NCI-H1092 (cell line): ENCODE data around the gene CENPN.

Experiments
- DNase-seq: peaks from one replicate; lab custom pipeline; 2025; lab: John Stamatoyannopoulos, UW

The CENPN gene

GRCh38 chr16:80991792-80992430 is 15.1 kb upstream of the CENPN start:
- DNase-seq = no peak

GRCh38 chr16:80992676-80993293 is 14.2 kb upstream of the CENPN start:
- no peak for DNase-seq

DNA sequence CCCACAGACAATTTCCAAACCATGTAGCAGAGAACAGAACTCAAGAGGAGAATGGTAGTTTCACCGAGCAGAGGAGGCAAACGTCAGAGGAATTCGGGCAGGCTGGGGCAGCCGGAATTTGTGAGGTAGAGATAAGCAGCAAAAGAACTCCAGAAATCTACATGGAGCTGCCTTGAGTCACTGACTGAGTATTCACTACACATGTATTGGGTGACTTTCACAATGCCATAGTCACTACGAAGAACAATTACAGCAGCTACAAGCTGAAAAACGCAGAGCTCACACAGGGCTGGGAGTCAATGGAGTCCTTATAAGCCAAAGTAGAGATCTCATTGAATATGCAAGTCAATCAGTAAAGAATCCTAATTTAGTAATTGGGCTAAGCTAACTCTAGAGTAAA is 13.7 kb upstream of the CENPN start:
- no peak for DNase-seq

DNA sequence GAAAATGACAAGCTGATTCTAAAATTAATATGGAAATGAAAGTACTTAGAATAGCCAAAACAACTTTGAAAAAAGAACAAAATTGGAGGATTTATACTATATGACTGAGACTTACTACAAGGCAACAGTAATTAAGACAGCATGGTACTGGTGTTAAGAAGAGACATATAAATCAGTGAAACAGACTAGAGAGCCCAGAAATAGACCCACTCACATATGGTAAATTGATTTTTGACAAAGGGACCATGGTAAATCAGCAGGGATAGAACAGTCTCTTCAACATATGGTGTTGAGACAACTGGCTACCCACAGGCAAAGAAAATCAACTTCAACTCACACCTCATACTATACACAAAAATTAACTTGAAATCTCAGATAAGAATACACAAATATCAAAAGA is 13.2 kb upstream of the CENPN start:
- DNase-seq = no peak

- DNase-seq = no peak
Measured at GRCh38 chr16:80994451-80994850, 12.6 kb upstream of the CENPN start.

DNA sequence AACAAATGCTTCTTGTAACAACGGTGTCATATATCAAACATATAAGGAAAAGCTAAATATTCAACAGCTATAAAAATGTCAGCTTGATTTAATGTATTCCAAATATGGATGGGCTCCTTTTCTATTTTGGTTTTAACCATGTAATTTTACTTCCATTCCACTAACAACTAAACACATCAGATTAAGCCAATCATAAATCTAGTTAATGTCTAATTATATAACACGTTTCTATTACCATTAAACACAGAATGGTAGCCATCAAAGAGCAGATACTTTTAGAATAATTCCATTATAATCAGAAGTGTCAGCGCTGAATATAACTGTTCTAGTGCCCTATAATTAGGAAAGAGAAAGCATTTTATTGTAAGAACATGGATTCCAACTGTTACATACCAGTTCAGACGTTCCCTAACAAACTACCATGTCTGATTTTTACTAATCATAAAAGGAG is 10.3 kb upstream of the CENPN start:
- no peak for DNase-seq

DNA sequence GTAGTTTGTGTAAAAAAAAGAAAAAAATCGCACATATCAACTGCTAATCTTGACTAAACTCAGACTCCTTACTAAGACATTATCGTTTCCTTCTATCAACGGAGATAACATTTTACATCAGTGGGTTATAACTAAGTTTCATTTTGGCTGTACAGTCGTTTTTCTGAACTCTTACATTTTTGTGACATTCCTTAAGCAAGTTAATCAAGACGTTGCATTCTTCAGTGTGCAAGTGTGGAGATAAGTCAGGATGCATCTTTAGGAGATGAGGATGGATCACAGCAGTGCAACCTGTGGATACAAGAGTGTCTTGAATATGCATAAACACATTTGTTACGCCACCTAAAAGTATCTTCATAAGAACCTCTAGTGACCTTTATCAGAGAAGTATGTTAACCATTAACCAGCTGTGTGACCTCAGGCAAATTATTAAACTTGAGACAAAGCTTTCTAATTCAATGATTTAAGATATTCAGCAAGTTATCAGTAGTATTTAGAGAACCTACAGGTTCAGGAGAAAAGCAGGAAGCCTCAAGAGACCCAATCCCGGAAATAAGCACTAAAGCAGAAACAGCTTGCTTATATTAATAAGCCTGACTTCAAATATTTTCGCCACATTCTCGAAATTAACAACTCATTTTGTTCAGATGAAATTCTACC is 9.7 kb upstream of the CENPN start:
- DNase-seq = no peak

GRCh38 chr16:80997964-80998620 is 8.9 kb upstream of the CENPN start:
- no peak for DNase-seq

GRCh38 chr16:81000873-81001272 is 6.1 kb upstream of the CENPN start:
- DNase-seq = no peak

DNA sequence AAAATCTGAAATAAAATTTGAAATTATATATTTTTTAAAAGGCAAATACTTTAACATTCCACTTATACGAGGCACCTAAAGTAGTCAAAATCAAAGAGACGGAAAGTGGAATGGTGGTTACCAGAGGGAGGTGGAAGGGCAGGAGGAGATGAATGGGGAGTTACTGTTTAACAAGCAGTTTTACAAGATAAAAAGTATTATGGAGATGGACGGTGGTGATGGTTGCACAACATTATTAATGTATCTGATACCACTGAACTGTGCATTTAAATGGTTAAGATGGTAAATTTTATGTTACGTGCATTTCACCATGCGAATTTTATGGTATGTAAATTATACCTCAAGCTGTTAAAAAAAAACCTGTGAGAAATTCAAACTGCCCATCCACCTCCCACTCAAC is 5.7 kb upstream of the CENPN start:
- DNase-seq = no peak

DNA sequence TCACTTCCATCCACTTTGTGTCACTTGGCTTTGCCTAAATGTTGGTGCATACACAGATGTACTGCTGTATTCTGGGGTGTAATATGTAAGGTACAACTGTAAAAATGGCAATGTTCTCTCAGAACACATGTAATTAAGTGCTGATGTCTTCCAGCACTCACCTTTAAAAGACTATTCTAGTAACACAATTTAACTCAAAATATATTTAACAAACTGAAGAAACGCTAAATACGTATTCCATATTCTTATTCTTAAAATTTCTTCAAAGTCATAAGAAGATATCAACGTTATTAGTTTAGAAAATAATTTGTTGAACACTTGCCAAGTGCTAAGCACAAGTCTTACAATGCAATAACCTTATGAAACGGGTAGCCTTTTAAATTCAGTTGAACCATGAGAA is 4.0 kb upstream of the CENPN start:
- DNase-seq = no peak

DNA sequence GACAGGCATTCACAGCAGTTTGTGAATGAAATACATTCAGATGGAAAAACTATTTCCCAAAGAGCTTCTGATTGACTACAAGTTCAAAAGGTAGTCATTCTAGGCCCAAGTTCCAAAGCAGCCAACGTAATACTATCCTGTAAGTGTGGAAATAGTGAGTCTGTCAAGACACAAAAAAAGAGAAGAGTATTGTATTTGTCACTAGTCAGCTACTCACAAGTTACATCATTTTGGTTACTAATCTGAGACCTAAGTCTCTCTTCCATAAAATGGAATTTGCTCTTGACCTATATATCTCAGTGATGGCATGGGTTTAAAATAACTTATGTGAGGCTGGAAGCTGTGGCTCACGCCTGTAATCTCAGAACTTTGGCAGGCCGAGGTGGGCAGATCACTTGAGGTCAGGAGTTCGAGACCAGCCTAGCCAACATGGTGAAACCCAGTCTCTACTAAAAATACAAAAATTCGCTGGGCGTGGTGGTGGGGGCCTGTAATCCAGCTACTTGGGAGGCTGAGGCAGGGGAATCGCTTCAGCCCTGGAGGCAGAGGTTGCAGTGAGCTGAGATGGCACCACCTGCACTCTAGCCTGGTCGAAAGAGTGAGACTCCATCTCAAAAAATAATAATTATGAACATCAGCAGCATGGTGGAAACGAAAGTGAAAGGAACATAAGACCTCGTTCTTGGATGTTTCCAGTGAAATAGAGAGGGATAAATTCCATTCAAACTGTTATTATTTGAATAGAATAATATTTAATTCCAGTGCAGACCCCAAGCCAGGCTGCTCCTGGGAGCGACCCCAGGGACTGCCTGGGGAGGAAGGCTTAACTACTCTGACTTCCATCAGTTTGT is 3.2 kb upstream of the CENPN start:
- DNase-seq = no peak

- peak; percentile 20 for DNase-seq
Measured at GRCh38 chr16:81004646-81005353, 2.2 kb upstream of the CENPN start.

GRCh38 chr16:81005610-81006161 is 1.3 kb upstream of the CENPN start:
- no peak for DNase-seq

DNA sequence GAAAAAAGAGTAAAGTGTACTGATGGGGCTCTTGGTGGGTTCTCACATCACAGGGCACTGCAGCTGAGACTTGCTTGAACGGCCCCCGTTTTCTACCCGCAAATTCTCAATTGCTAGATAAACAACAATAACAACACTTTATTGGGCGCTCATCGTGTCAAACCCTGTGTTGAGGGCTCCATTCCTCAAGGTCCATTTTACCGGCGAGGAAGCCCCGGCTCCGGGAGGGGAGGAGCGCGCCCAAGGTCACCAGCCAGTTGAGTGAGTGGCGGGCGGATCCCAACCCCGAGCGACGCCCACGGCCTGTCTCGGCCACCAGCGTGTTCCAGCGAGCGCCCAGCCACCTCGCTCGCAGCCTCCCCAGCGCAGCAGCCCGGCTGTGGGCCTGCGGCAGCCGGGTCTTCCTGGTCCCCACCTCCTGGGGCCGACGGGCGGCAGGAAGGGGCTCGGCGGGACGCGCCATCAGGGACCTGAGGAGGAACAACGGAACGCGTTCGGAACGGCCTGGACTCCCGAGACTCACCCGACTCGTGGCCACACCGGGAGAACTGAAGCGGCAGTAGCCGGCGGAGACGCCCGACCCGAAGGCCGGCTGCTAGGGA is 702 bp upstream of the CENPN start:
- DNase-seq = peak; percentile 41

DNA sequence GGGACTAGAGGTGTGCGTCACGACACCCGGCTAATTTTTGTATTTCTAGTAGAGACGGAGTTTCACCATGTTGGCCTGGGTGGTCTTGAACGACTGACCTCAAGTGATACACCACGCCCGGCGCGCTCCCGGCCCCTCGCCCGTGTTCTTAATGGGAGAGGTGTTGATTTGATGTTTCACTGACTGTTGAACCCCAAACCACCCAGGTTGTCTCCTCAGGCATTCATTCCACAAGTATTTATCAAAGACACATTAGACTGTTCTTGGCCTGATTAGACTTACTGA is 1.4 kb downstream of the CENPN start:
- no peak for DNase-seq

GRCh38 chr16:81012974-81013373 is 6.0 kb downstream of the CENPN start:
- DNase-seq = no peak

- no peak for DNase-seq
Measured at GRCh38 chr16:81014672-81015071, 7.7 kb downstream of the CENPN start.

DNA sequence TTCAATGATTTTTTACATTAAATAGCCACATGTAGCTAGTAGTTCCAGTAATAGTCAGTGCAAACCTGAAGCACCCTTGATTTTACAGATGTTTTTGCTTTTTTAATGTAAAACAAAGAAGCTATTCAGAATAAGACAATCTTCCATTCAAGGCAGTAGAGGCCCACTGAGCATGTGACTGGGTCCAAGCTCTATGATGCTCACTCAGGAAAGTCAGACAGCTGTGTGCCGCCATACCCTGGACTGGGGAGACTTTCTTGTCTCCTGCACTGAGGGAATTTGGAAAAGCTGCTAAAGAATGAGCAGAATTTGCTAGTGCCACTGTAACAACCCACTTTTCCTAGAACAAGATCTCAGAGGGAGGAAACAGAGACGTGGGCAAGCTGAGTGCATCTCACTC is 11.5 kb downstream of the CENPN start:
- DNase-seq = no peak

GRCh38 chr16:81026429-81026828 is 19.4 kb downstream of the CENPN start:
- DNase-seq = no peak
